Anterior cingulate cortex (tissue), 58 donors: ENCODE data around the gene HMX1.

Source experiments
- DNase-seq, 58 donors: peaks; one replicate each; lab custom pipeline; 2025; lab: John Stamatoyannopoulos, UW

The HMX1 gene

DNA sequence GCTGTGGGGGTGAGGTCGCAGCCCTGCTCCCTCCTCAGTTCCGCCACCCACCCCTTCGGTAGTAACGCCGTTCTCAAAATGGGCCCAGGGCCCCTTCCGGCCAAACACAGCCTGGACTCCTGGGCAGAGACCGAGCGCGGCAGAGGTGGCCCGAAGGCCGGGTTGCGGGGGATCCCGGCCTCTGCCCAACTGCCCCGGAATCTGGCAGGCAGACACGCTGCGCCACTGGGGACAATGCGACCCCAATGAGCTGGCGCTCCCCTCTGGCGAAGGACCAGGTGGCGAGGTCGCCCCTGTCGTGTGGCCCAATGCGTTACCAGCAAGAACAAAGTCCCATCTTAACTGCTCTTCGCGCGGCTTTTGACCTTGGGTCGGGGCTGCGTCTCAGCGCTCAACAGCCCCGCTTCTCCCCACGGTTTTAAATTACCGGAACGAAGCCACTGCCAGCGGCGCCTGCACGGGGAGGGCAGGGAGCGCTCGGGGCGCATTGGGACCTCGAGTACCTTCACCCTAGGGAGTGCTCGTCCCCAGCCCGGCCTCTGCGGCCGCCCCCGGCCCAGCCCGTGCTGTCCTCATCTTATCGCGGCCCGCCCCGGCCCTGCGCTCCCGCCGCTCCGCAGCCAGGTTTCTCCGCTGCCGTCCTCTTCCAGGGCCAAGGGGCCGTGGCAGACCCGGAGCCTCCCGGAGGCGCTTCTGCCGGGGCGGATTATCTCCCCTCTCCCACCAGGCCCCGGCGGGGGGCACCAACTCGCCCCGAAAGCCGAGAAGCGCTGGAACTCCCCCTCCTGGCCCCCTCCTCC lies 22.2 kb upstream of the HMX1 start:
- DNase-seq, result no peak

GRCh38 chr4:8893227-8893623 lies 21.6 kb upstream of the HMX1 start:
- no peak for DNase-seq

DNA sequence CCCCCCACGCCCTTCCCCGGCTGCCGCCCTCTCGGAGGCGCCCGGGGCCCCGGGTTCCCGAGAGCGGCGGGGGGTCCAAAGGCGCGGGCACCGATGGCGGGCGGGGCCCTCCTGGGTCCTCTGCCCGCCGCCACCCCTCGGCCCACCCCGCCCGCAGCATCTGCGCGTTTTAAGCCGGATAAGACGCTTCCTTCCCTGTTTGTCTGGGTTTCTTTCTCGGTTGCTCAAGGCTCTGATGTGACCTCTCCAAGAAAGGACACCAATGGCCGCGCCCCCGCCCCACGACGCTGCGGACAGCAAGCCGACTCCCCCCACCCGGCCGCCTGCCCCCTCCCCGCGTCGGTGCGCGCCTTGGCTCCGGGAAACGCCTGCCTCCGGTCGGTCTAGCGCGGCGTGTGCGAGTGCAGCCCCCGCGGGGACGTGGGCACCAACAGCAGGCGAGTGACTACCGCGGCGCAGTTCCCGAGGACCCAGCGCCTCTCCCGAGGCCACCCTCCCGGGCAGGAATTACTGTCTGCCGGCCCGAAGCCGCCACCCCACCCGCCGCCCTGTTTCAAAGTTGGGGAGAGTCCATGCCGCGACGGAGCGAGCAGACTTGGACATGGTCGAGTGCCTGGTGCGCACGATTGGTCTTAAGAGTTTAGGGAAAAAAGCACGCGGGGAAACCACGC lies 21.1 kb upstream of the HMX1 start:
- DNase-seq, result no peak

GRCh38 chr4:8891646-8892555 lies 20.3 kb upstream of the HMX1 start:
- DNase-seq, result no peak

DNA sequence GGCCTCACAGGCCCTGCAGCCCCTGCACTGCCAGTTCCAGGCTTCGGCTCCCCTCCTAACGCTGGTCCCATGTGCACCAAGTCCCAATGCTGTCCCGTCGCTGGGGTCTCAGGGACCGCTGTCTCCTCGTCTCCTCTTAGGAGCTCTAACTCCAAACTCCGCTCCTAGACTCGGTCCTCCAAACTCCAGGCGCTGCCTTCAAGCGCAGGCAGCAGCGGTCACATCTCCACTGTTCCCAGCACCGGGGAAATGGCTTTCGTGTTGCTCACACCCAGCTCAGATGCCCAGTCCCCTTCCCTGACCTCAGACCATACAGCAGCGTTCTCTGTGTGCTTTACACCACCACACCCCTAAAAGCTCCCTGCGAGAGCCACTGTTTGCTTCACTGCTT lies 19.6 kb upstream of the HMX1 start:
- no peak for DNase-seq

GRCh38 chr4:8888856-8889255 lies 17.2 kb upstream of the HMX1 start:
- DNase-seq, result no peak

DNA sequence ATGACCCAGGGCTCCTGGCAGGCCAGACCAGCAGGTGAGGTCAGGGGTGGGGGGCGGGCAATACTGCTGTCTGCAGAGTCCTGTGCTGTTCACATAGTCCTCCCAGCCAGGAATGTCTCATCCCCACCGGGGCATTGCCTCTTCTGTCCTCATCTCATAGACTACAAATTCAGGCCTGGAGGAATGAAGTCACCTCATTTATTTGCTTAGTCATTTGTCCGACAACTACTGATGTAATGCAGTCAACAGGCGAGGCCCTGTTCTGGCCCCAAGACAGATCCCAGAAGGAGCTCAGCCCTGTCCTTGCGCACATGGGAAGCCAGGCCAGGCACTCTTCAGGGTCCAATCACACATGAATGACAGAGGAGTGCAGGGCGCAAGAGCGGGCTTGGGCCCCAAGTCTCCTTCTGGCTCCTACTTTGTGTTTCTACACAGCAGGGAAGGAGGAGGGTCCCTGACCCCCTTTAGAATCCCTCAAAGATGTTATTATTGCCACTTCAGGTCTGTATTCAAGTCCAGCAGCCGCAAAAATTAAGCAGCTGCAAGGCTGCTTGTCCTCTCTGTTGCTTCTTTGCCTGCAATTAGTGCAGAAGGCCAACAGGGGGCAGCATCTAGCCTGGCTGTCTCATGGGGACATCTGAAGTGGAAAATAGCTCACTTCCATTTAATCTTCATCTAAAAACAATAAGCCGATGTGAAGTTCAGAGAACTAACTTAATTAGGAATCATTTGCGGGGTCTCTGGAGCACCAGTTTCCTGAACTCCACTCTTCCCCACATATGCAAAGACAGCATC lies 15.2 kb upstream of the HMX1 start:
- no peak for DNase-seq

- no peak for DNase-seq
These were observed 10.6 kb upstream of the HMX1 start for GRCh38 chr4:8882239-8882638.

DNA sequence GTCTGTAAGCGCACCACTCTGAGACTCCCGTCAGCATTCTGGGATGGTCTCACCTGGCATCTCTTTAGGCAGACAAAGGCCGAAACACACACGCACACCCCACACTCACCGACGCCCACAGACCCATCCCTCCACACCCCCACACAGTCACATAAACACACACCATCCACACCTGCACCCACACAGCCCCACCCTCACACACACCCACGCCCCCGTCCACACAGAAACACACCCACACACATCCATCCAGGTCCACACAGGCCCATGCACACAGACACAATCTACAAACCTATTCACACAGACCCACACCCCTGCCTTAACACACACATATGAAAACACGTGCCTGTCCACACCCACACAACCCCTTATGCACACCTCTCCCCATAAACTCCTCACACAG lies 9.2 kb upstream of the HMX1 start:
- no peak for DNase-seq

GRCh38 chr4:8879574-8879973 lies 7.9 kb upstream of the HMX1 start:
- no peak for DNase-seq

DNA sequence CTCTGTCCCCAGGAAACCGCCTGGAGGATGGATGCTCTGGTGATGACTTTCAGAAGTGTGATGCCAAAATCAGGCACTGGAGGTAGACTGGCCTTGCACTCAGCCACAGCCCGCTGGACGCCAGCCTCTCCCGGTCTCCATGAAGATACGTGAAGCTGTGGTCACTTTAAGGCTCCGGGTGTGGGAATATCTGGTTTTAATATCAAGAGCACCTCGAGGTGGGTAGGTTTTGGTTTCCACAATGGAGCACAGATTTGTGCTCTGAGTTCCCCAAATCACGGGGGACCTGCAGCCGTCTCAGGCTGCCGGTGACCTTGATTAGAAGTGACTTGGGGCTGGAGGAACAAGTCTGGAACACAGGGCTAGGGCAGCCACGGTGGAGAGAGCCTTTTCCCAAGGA lies 6.8 kb upstream of the HMX1 start:
- DNase-seq, result no peak

DNA sequence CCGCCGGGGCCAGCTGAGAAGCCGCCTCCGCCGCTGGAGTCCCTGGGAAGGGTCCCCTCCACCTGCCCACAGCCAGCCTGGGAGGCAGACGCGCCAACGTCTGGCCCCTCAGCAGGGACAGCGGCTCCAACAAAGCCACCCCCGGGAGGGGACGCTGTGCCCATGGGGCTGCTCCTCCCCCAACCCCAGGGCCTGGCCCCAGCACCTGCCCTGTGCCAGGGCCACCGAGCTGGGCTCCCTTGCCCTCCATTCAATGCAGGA lies 6.1 kb upstream of the HMX1 start:
- DNase-seq, result no peak

DNA sequence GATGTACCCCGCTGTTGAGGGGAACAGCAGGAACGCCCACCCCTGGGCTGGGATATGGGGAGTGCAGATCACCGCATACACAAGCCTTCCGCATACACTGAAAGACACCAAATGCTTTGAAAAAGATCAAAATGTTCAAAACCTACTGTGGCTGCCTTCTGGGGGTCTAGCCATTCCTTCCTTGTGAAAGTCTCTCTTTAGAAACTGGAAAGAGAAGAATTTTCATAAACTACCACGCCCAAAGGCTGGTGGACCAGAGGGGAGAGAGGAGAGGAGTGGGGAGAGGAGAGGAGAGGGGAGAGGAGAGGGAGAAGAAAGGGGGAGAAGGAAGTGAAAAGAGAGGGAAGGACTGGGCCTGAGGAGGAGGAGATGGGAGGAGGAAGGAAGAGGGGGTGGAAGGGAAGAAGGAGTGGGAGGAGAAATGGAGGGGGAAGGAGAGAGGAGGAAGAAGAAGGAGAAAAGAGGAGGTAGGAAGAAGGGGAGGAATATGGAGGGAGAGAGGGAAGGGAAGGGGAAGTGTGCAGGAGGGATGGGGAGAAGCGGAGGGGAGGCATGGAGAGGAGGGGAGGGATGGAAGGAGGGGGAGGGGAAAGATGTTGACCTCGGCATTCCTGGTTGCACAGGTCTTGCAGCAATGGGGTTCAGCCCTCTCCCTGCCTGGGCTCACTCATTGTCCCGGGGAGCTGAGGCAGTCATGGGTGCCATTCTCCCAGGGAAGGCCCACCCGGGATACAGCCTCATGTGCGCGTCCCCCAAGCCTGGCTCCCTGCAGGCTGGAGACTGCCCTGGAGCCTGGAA lies 5.5 kb upstream of the HMX1 start:
- DNase-seq, result no peak

DNA sequence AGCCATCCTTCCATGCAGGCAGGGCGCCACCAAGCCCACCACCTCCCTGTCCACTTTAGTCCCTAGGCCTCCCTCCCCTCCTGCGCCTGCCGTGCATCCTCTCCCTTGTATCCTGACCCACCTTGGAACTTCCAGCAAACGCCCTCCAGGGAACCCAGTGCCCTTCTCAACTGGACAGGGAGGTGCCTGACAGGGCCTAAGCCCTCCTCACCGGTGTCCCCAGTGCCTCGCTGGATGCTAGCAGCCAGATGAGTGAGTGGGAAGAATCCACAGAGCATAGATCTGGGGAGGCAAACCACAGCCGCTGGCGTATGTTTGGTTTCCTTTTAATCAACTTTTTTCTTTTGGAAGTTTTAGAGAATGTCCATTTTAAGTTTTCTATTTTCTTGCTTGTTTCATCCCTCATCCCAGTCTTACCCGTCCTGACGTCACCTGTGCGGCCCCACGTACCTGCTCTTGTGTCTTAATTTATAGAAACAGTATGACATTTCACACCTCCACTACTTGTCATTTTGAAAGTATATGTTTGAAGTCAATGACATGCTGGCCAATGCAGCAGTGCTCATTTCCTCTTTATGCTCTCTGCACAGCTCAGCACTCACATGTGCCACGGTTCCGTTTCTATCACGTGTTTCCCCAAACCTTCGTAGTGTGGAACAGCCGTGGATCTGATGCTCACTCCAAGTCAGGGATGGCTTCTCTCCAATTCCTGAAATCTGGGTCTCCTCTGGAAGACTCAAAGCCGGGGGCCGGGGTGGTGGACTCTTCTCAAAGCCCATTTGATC lies 3.4 kb upstream of the HMX1 start:
- no peak for DNase-seq

- DNase-seq, result no peak
These were observed 2.6 kb upstream of the HMX1 start for GRCh38 chr4:8874003-8874895.

- DNase-seq, result no peak
These were observed 1.0 kb upstream of the HMX1 start for GRCh38 chr4:8872402-8873291.
